ENCODE data around the gene IKZF1.

- TF ChIP-seq, protein P1, sequence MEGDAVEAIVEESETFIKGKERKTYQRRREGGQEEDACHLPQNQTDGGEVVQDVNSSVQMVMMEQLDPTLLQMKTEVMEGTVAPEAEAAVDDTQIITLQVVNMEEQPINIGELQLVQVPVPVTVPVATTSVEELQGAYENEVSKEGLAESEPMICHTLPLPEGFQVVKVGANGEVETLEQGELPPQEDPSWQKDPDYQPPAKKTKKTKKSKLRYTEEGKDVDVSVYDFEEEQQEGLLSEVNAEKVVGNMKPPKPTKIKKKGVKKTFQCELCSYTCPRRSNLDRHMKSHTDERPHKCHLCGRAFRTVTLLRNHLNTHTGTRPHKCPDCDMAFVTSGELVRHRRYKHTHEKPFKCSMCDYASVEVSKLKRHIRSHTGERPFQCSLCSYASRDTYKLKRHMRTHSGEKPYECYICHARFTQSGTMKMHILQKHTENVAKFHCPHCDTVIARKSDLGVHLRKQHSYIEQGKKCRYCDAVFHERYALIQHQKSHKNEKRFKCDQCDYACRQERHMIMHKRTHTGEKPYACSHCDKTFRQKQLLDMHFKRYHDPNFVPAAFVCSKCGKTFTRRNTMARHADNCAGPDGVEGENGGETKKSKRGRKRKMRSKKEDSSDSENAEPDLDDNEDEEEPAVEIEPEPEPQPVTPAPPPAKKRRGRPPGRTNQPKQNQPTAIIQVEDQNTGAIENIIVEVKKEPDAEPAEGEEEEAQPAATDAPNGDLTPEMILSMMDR (conservative IDR thresholded peaks at IDR 0.05 in 1 of 2, IDR thresholded peaks at IDR 0.05 in 1 of 2; ENCODE audit: extremely low read depth in 1 of 2, insufficient read depth in 1 of 2, low read depth in 1 of 2, low read length in 2 of 2): no peak
- TF ChIP-seq EZH2 (IDR thresholded peaks at IDR 0.05; ENCODE audit: borderline replicate concordance, low read length): no peak
Measured at GRCh38 chr7:50396856-50397255, 92.3 kb downstream of the IKZF1 start.
